Endothelial cell of umbilical vein (primary cell): ENCODE measurements around the gene KLC4. TPM values are rescaled to one million over a fixed set of nuclear protein-coding genes. Genes with fewer than 3 reads are reported as not detected.

Experiments
- BruUV-seq: library from RNA; stranded (reverse); fragments of 400-500 nt; replicated peaks from 2 replicates; lab custom pipeline; 2021; lab: Mats Ljungman, UMichigan
- CTCF ChIA-PET: fragments of 300-600, 350-600 bp; sonication (Branson Sonifier 250); formaldehyde crosslinking; loops from one replicate; lab custom pipeline; 2021; ENCODE audit warnings: antibody characterized with exemption, inconsistent platforms; lab: Charles Lee
- POLR2A ChIA-PET: fragments of 300-600, 350-600 bp; sonication (Branson Sonifier 250); formaldehyde crosslinking; loops from one replicate; lab custom pipeline; 2021; ENCODE audit warnings: antibody characterized with exemption, inconsistent platforms; lab: Charles Lee
- DNase-seq: peaks from one replicate; pipeline ENCODE4 v3.0.0-alpha.2; 2011; ENCODE audit warnings: low read depth, low spot score
- FAIRE-seq: peaks from 2 replicates; lab custom pipeline; 2011; peaks lifted over from hg19 to GRCh38; lab: Jason Lieb, UNC
- H2AFZ ChIP-seq: 2 replicates; pipeline ENCODE4 v1.6.0; 2012; ENCODE audit warnings: low read depth, low read length, control low read depth, inconsistent platforms
- H3K27ac ChIP-seq: 2 replicates; pipeline ENCODE4 v1.5.1; 2011; ENCODE audit warnings: low read depth, mild to moderate bottlenecking, control low read depth, low read length, moderate library complexity; ENCODE audit not compliant: insufficient read depth
- H3K27me3 ChIP-seq, 2 experiments: 2 replicates each; pipeline versions ENCODE4 v1.6.0 to v1.6.1; 2011; ENCODE audit warnings: low read length in 2 of 2, mixed read lengths in 1 of 2; ENCODE audit not compliant: control insufficient read depth in 2 of 2, insufficient read depth in 2 of 2
- H3K36me3 ChIP-seq, 2 experiments: 2 replicates in 1 of 2; 3 replicates in 1 of 2; pipeline ENCODE4 v1.5.1; 2011; ENCODE audit warnings: low read length in 2 of 2, mild to moderate bottlenecking in 1 of 2, moderate library complexity in 1 of 2; ENCODE audit not compliant: control insufficient read depth in 2 of 2, insufficient read depth in 2 of 2; ENCODE audit errors: extremely low read depth in 1 of 2
- H3K4me1 ChIP-seq: 3 replicates; pipeline ENCODE4 v1.5.1; 2011; ENCODE audit warnings: mild to moderate bottlenecking, low read length; ENCODE audit not compliant: control insufficient read depth, insufficient read depth; ENCODE audit errors: extremely low read depth
- H3K4me2 ChIP-seq: 2 replicates; pipeline ENCODE4 v1.6.1; 2011; ENCODE audit warnings: low read length, control low read depth, mixed read lengths; ENCODE audit not compliant: insufficient read depth
- H3K4me3 ChIP-seq, 3 experiments: fragments of 200-600 bp in 1 of 3; sonication (generic), shearing (Covaris generic) in 1 of 3; replicated peaks in 1 of 3; 2 replicates each; pipeline ENCODE4 v1.5.1; 2011 to 2016; ENCODE audit warnings: control low read depth in 3 of 3, low read length in 3 of 3, mild to moderate bottlenecking in 2 of 3, inconsistent platforms in 1 of 3, low read depth in 1 of 3, moderate library complexity in 1 of 3; ENCODE audit not compliant: insufficient read depth in 1 of 3
- H3K79me2 ChIP-seq: 2 replicates; pipeline ENCODE4 v1.6.0; 2012; ENCODE audit warnings: low read length, inconsistent platforms; ENCODE audit not compliant: control insufficient read depth, insufficient read depth
- H3K9ac ChIP-seq: replicated peaks from 2 replicates; pipeline ENCODE3; 2011; ENCODE audit warnings: low read length, control low read depth; ENCODE audit not compliant: insufficient read depth; ENCODE audit errors: extremely low read depth
- H3K9me1 ChIP-seq: replicated peaks from 3 replicates; pipeline ENCODE4 v1.6.0; 2011; ENCODE audit warnings: mild to moderate bottlenecking, low read length; ENCODE audit not compliant: control insufficient read depth, insufficient read depth; ENCODE audit errors: extremely low read depth
- H3K9me3 ChIP-seq: replicated peaks from 2 replicates; pipeline ENCODE4 v1.5.1; 2012; ENCODE audit warnings: low read length, inconsistent platforms; ENCODE audit not compliant: control insufficient read depth, insufficient read depth
- H4K20me1 ChIP-seq: replicated peaks from 2 replicates; pipeline ENCODE3; 2011; ENCODE audit warnings: mild to moderate bottlenecking, low read length; ENCODE audit not compliant: control insufficient read depth, insufficient read depth; ENCODE audit errors: extremely low read depth
- CTCF ChIP-seq, 2 donors: IDR thresholded peaks; 1 replicate in 1 of 2; 2 replicates in 1 of 2; pipeline ENCODE4 v1.5.1; 2011; ENCODE audit warnings: low read length in 2 of 2, mild to moderate bottlenecking in 2 of 2, moderate library complexity in 2 of 2, control low read depth in 1 of 2, inconsistent platforms in 1 of 2, low read depth in 1 of 2; ENCODE audit not compliant: insufficient read depth in 1 of 2; ENCODE audit errors: extremely low read depth in 1 of 2
- EZH2 ChIP-seq: IDR thresholded peaks from 2 replicates; pipeline ENCODE4 v1.6.1; 2012; ENCODE audit warnings: borderline replicate concordance, low read depth, mild to moderate bottlenecking, moderate library complexity, low read length, inconsistent platforms; ENCODE audit not compliant: severe bottlenecking
- FOS ChIP-seq: IDR thresholded peaks from 2 replicates; pipeline ENCODE4 v1.6.1; 2011; ENCODE audit warnings: mild to moderate bottlenecking, low read length, moderate library complexity, borderline replicate concordance; ENCODE audit not compliant: insufficient read depth
- GATA2 ChIP-seq: IDR thresholded peaks from 2 replicates; pipeline ENCODE4 v1.7.0; 2011; ENCODE audit warnings: low read depth, mild to moderate bottlenecking, moderate library complexity, mixed read lengths, low read length; ENCODE audit not compliant: insufficient read length, insufficient read depth
- JUN ChIP-seq: IDR thresholded peaks from 2 replicates; pipeline ENCODE4 v1.6.1; 2011; ENCODE audit warnings: borderline replicate concordance, low read depth; ENCODE audit not compliant: insufficient read length, insufficient read depth
- MAX ChIP-seq: IDR thresholded peaks from 2 replicates; pipeline ENCODE4 v1.6.1; 2011; ENCODE audit not compliant: insufficient read depth, insufficient read length
- MYC ChIP-seq: IDR thresholded peaks from one replicate; pipeline ENCODE4 v1.6.1; 2011; ENCODE audit warnings: mild to moderate bottlenecking, low read depth, low read length
- POLR2A ChIP-seq: IDR thresholded peaks from 2 replicates; pipeline ENCODE4 v1.6.1; 2012; ENCODE audit warnings: low read depth, mild to moderate bottlenecking, control low read depth, low read length
- POLR2AphosphoS5 ChIP-seq: IDR thresholded peaks from 2 replicates; pipeline ENCODE4 v1.6.1; 2012; ENCODE audit warnings: low read depth, mild to moderate bottlenecking, control low read depth, low read length, moderate library complexity; ENCODE audit not compliant: insufficient read depth
- dilution Hi-C: fragments of 300-500 bp; cut with MboI; formaldehyde crosslinking; loops from one replicate; pipeline ENCODE4 v1.15.0; 2019; ENCODE audit warnings: low sequenced_read_pairs; ENCODE audit not compliant: extremely low pct_ligation_motif_present
- intact Hi-C: fragments of 100-400 bp; cut with micrococcal nuclease; formaldehyde crosslinking; loops from one replicate; pipeline ENCODE4 v1.10.0; 2022
- polyA plus RNA-seq, 4 experiments: library from polyadenylated mRNA; depleted of rRNA in 3 of 4; stranded (reverse) in 3 of 4; unstranded in 1 of 4; fragments of >200 nt; gene quantifications; 2 replicates each; pipeline versions ENCODE4 v1.2.1 to v1.2.3, GENCODE V29; 2011 to 2012; ENCODE audit warnings: missing spikeins in 1 of 4
- total RNA-seq: library from RNA; stranded (reverse); gene quantifications from 2 replicates; pipeline ENCODE4 v1.2.3, GENCODE V29; 2021

The KLC4 gene
- total and polyA plus RNA-seq, 2 donors (not counting 3 experiments of a cell fraction or from before 2014, with no cell fraction given): 17.7 to 26.8 TPM

- no peak overlapping the region for H3K4me3 ChIP-seq
- no peak for FAIRE-seq
- H2AFZ ChIP-seq: no peak overlapping the region
- CTCF ChIA-PET: interaction anchor here (1.9 kb wide), 1 partner anchor 30 kb away, joined by 6 read pairs; no protein-coding TSS in a partner anchor
- no TSS peak for BruUV-seq
- H3K9me1 ChIP-seq: no peaks in the 10 kb centered on the region
- H3K36me3 ChIP-seq: no peaks in the 10 kb centered on the region
- no peak overlapping the region for H3K4me2 ChIP-seq
- no peaks in the 10 kb centered on the region for H4K20me1 ChIP-seq
- POLR2A ChIA-PET: interaction anchor here (0.5 kb wide), 1 partner anchor 90 kb away, joined by 3 read pairs; no protein-coding TSS in a partner anchor
- H3K4me1 ChIP-seq: no peaks in the 10 kb centered on the region
- dilution Hi-C loops: no loop called here
- DNase-seq: no peak
- H3K9me3 ChIP-seq: no peaks in the 10 kb centered on the region
- H3K27me3 ChIP-seq: no peaks in the 10 kb centered on the region
- no peaks in the 10 kb centered on the region for H3K79me2 ChIP-seq
- no peak overlapping the region for H3K27ac ChIP-seq
- H3K9ac ChIP-seq: no peak overlapping the region
- TF ChIP-seq EZH2: no peak
- no peak for TF ChIP-seq MAX
- no peak for TF ChIP-seq GATA2
- TF ChIP-seq CTCF (IDR thresholded peaks at IDR 0.05; ENCODE audit: extremely low read depth in 1 of 2, insufficient read depth in 1 of 2, low read depth in 1 of 2, low read length in 2 of 2): no peak
- no peak for TF ChIP-seq POLR2A
- TF ChIP-seq MYC: no peak
- TF ChIP-seq POLR2AphosphoS5: no peak
- no peak for TF ChIP-seq JUN
- no peak for TF ChIP-seq FOS
- intact Hi-C loops: no loop called here
Measured at GRCh38 chr6:43113431-43114260, 54.2 kb downstream of the KLC4 start.
